Naive B cell (primary cell): ENCODE measurements around the gene NRXN2. TPM values are rescaled to one million over a fixed set of nuclear protein-coding genes. Genes with fewer than 3 reads are reported as not detected.

ENCODE experiments used
- ATAC-seq, 2 donors: fragments of 150-1000 bp; cut with Tn5 transposase; 2 replicates each; pipeline ENCODE4 v1.10.0; 2021; ENCODE audit warnings: low read depth in 2 of 2, mild to moderate bottlenecking in 2 of 2, moderate library complexity in 2 of 2
- DNase-seq: peaks from one replicate; pipeline ENCODE4 v3.0.0; 2022
- H3K27ac Mint-ChIP-seq, 6 donors: one replicate each; pipeline ENCODE4 v1.8.0; 2020 to 2022; ENCODE audit warnings: mild to moderate bottlenecking in 6 of 6, mixed read lengths in 6 of 6, moderate library complexity in 5 of 6, inconsistent platforms in 2 of 6
- H3K27me3 Mint-ChIP-seq, 3 donors: one replicate each; pipeline ENCODE4 v1.8.0; 2021 to 2022; ENCODE audit warnings: mixed read lengths in 3 of 3, mild to moderate bottlenecking in 1 of 3
- H3K36me3 Mint-ChIP-seq, 2 donors: one replicate each; pipeline ENCODE4 v1.8.0; 2020 to 2022; ENCODE audit warnings: mixed read lengths in 2 of 2, inconsistent platforms in 1 of 2, mild to moderate bottlenecking in 1 of 2
- H3K4me1 Mint-ChIP-seq, 3 donors: one replicate each; pipeline ENCODE4 v1.8.0; 2020 to 2022; ENCODE audit warnings: mixed read lengths in 3 of 3, inconsistent platforms in 1 of 3, mild to moderate bottlenecking in 1 of 3, moderate library complexity in 1 of 3
- H3K4me3 Mint-ChIP-seq, 8 donors: one replicate each; pipeline ENCODE4 v1.8.0; 2020 to 2022; ENCODE audit warnings: mild to moderate bottlenecking in 8 of 8, mixed read lengths in 8 of 8, moderate library complexity in 8 of 8, inconsistent platforms in 2 of 8
- H3K9me3 Mint-ChIP-seq, 7 donors: one replicate each; pipeline ENCODE4 v1.8.0; 2020 to 2022; ENCODE audit warnings: mixed read lengths in 7 of 7, mild to moderate bottlenecking in 5 of 7, inconsistent platforms in 2 of 7, moderate library complexity in 1 of 7
- polyA plus RNA-seq, 6 donors: library from polyadenylated mRNA; unstranded; fragments of 300-500 nt; fragmentation: Illumina TruSeq; gene quantifications; one replicate each; pipeline ENCODE4 v1.2.3, GENCODE V29; 2021; ENCODE audit warnings: low read depth in 6 of 6

The NRXN2 gene
- polyA plus RNA-seq, 6 donors from 2014 or later: not detected

GRCh38 chr11:64620381-64620971, 102.5 kb downstream of the NRXN2 start:
- Mint-ChIP-seq H3K27ac (no peak overlapping the region), H3K27me3 (no peaks in the 10 kb centered on the region), H3K4me1 (peaks cover 15 to 29% (median 17%) of the 10 kb centered on the region in 3 donors), H3K4me3 (no peak overlapping the region), H3K9me3 (peaks cover 0 to 1% (median 0%) of the 10 kb centered on the region in 7 donors), H3K36me3 (no peaks in the 10 kb centered on the region)
- ATAC-seq (no peak), DNase-seq (no peak)

DNA sequence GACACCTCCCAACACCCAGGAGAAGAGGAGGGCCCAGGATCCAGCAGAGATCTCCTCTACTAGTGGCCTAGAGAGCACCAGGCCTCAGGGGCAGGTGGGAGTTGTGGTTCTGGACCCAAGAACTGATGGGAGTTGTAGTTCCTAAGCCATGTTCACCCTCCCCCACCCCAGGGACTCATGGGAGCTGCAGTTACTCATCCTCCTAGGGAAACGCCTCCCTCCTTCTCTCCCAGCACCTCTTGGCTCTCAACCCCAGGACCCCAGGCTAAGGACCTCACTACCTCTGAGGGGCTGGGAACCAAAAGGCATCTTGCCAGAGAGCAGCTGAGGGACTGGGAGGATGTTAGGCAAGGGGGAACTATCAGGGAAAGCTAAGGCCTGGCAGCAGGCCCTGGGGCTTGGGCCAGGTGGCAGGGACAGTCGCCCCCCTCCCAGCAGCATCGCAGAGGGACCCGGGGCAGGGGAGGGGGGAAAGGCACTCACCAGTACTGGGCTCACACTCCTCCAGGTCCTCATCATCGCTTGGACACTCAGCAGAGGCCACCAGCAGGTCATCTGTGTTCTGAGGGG, 103.1 kb downstream of the NRXN2 start:
- H3K4me1 Mint-ChIP-seq: peaks cover 9 to 26% (median 11%) of the 10 kb centered on the region in 3 donors

DNA sequence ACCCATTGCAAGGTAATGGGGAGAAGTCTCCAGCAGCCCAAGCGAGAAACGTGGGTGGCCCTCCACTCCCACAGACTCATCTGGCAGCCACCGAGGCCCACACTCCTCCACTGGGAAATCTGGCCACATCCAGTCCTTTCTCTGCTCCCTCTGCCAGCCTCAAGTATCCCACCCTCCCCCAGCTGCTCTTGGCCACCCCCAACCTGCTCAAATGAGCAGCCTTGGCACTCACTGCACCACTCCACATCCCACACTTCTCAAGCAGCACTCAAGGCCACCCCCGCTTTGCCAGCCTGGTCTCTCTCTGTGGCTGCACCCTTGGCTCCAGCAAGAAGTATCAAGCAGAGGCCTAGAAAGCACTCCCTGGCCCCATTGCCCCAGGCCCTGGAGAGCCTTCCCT, 103.8 kb downstream of the NRXN2 start:
- Mint-ChIP-seq H3K27ac (peak overlapping the region in 3 of 6 donors; percentile 56 to 76 (median 61)), H3K4me1 (peaks cover 2 to 23% (median 7%) of the 10 kb centered on the region in 3 donors), H3K36me3 (no peaks in the 10 kb centered on the region), H3K4me3 (no peak overlapping the region), H3K27me3 (no peaks in the 10 kb centered on the region), H3K9me3 (peaks cover 0 to 1% (median 0%) of the 10 kb centered on the region in 7 donors)
- DNase-seq (no peak), ATAC-seq (no peak)

More for the DNA sequence above, 103.1 kb downstream of the NRXN2 start:
- peaks cover 0 to 1% (median 0%) of the 10 kb centered on the region in 7 donors for H3K9me3 Mint-ChIP-seq
- H3K27ac Mint-ChIP-seq: peak overlapping the region in 2 of 6 donors; percentile 61 to 76
- no peaks in the 10 kb centered on the region for H3K27me3 Mint-ChIP-seq
- H3K36me3 Mint-ChIP-seq: no peaks in the 10 kb centered on the region
- H3K4me3 Mint-ChIP-seq: no peak overlapping the region
- ATAC-seq (no peak), DNase-seq (no peak)

GRCh38 chr11:64616817-64617216, 106.2 kb downstream of the NRXN2 start:
- peaks cover 0 to 1% (median 0%) of the 10 kb centered on the region in 7 donors for H3K9me3 Mint-ChIP-seq
- H3K27ac Mint-ChIP-seq: no peak overlapping the region
- no peak for DNase-seq
- ATAC-seq: no peak
- no peaks in the 10 kb centered on the region for H3K36me3 Mint-ChIP-seq
- no peak overlapping the region for H3K4me3 Mint-ChIP-seq
- peaks cover 5 to 9% (median 7%) of the 10 kb centered on the region in 3 donors for H3K4me1 Mint-ChIP-seq
- no peaks in the 10 kb centered on the region for H3K27me3 Mint-ChIP-seq

DNA sequence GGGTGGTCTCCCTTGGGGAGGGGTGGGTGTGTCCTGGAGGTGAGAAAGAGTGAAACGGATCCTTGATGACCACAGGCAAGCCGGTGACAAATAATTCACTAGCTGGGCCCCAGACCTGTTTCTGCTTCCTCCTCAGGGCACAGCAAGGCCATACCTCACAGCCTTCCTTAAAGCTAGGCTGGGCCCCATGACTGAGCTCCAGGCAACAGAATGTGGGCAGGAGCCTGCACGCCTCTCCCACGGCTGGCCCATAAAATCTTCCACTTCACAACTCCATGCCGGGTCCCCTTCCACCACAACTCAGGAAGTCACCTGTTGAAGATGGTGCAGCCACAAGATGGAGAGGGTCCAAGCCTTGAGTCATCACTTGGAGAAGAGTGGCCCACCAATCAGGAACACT, 108.1 kb downstream of the NRXN2 start:
- no peak overlapping the region for H3K4me3 Mint-ChIP-seq
- H3K4me1 Mint-ChIP-seq: peaks cover 3 to 5% (median 4%) of the 10 kb centered on the region in 3 donors
- no peaks in the 10 kb centered on the region for H3K36me3 Mint-ChIP-seq
- ATAC-seq: no peak
- H3K9me3 Mint-ChIP-seq: peaks cover 0 to 1% (median 0%) of the 10 kb centered on the region in 7 donors
- no peaks in the 10 kb centered on the region for H3K27me3 Mint-ChIP-seq
- no peak overlapping the region for H3K27ac Mint-ChIP-seq
- DNase-seq: no peak

DNA sequence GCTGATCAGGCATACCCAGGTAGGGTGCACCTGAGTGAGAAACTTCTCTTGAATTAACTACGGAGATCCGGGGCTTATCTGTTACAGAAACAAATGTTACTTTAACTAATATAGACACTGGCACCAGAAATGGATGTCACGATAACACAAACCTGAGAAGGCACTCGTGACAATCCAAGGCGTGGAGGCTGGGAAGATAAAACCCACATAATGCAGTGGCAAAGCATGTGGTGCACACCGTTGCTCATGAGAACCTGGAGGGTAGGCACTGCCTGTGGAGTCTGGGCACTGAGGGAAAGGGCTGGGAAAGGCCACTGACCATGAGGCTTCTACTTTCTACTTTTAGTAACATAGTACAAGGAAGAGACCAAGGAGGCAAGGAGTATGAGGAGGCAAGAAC, 109.3 kb downstream of the NRXN2 start:
- Mint-ChIP-seq H3K36me3 (no peaks in the 10 kb centered on the region), H3K9me3 (peaks cover 0 to 1% (median 0%) of the 10 kb centered on the region in 7 donors), H3K27ac (no peak overlapping the region), H3K27me3 (no peaks in the 10 kb centered on the region), H3K4me3 (no peak overlapping the region), H3K4me1 (peaks cover 3 to 11% (median 4%) of the 10 kb centered on the region in 3 donors)
- ATAC-seq (no peak), DNase-seq (no peak)

DNA sequence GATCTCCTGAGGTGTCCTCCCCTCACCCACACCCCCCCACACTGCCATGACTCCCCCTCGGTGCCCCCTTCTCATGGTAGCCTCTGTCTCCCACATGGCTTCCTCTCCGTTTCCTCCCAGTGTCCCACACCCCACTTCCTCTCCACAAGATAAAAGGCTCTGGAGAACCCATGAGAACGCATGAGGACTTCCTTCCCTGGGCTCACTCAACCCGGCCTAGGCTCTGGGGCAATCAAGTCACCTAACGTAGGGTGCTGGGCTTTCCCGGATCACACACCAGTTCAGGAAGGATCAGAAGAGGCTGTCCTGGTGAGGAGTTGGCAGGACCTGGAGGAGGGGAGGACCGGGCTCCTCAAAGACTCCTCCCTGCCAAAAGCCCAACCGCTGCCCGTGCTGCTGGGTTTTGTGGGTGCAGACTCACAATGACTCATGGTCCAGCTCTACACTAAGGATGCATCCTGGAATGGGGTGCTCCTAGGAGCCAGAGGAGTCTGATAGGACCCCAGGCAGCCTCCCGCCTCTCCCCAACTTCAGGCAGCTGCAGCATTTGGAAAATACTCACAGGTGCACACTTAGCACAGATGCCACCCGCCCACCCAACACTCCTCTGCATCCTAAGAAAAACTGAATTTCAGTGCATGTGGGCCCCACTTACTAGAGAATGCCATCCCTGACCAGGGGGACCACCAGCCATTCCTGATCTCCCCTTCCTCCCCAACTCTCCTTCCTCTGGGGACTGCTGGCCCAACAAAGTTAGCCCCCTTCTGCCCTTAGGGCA, 110.9 kb downstream of the NRXN2 start:
- ATAC-seq (no peak), DNase-seq (no peak)
- Mint-ChIP-seq H3K4me3 (peak overlapping the region in 1 of 8 donors; percentile 40), H3K36me3 (no peaks in the 10 kb centered on the region), H3K9me3 (peaks cover 0 to 1% (median 0%) of the 10 kb centered on the region in 7 donors), H3K4me1 (peaks cover 3 to 13% (median 12%) of the 10 kb centered on the region in 3 donors), H3K27ac (peak overlapping the region in 1 of 6 donors; percentile 74), H3K27me3 (peaks cover 0 to 3% (median 0%) of the 10 kb centered on the region in 3 donors)

- H3K36me3 Mint-ChIP-seq: no peaks in the 10 kb centered on the region
- no peak for DNase-seq
- no peak overlapping the region for H3K4me3 Mint-ChIP-seq
- no peaks in the 10 kb centered on the region for H3K9me3 Mint-ChIP-seq
- peaks cover 0 to 8% (median 0%) of the 10 kb centered on the region in 3 donors for H3K27me3 Mint-ChIP-seq
- H3K4me1 Mint-ChIP-seq: peaks cover 3 to 17% (median 13%) of the 10 kb centered on the region in 3 donors
- ATAC-seq: no peak
- H3K27ac Mint-ChIP-seq: no peak overlapping the region
Measured at GRCh38 chr11:64611176-64611575, 111.8 kb downstream of the NRXN2 start.

DNA sequence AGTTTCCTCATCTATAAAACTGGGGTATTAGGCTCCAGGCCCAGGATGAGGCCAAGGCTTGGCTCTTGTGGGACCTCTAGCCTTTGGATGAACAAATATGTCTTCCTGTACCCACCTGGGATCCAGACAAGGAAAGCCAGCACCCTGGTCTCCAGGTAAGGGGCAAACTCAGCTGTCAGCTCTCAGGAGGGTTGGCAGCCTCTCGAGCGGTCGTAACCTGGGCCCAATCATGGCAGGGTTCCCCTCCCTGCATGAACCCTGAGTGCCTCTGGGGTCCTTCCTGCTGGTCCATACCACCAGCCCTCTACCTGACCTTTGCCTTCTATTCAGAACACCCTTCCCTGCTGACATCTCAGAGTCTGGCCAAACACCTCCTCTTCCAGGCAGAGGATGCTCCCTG, 112.4 kb downstream of the NRXN2 start:
- H3K27ac Mint-ChIP-seq: no peak overlapping the region
- DNase-seq: no peak
- ATAC-seq: no peak
- peaks cover 0 to 13% (median 0%) of the 10 kb centered on the region in 3 donors for H3K27me3 Mint-ChIP-seq
- peaks cover 3 to 17% (median 13%) of the 10 kb centered on the region in 3 donors for H3K4me1 Mint-ChIP-seq
- no peaks in the 10 kb centered on the region for H3K9me3 Mint-ChIP-seq
- no peaks in the 10 kb centered on the region for H3K36me3 Mint-ChIP-seq
- H3K4me3 Mint-ChIP-seq: no peak overlapping the region

- ATAC-seq: no peak
- no peak overlapping the region for H3K4me3 Mint-ChIP-seq
- no peaks in the 10 kb centered on the region for H3K36me3 Mint-ChIP-seq
- DNase-seq: no peak
- peaks cover 0 to 16% (median 0%) of the 10 kb centered on the region in 3 donors for H3K27me3 Mint-ChIP-seq
- H3K27ac Mint-ChIP-seq: peak overlapping the region in 1 of 6 donors; percentile 44
- peaks cover 3 to 17% (median 13%) of the 10 kb centered on the region in 3 donors for H3K4me1 Mint-ChIP-seq
- no peaks in the 10 kb centered on the region for H3K9me3 Mint-ChIP-seq
Measured at GRCh38 chr11:64609436-64610047, 113.5 kb downstream of the NRXN2 start.

DNA sequence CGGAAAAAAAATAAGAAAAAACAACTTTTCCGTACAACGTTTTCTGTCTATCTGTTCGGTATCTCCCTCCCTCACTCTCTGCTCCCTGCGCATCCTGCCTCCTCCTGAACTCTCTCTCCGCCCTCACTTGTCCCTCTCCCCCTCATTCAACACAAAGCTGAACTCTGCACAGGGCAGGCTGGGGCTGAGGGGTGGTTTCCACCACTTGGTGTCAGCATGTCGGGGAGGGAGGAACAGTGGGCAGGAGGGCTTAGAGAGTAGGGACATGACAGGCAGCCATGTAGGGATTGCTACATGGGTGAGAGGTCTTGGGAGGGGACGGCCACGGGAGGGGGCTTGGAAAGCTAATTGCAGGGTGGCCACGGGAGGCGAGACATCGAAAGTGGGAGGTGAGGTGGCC, 114.4 kb downstream of the NRXN2 start:
- Mint-ChIP-seq H3K9me3 (no peaks in the 10 kb centered on the region), H3K4me1 (peaks cover 3 to 17% (median 13%) of the 10 kb centered on the region in 3 donors), H3K4me3 (no peak overlapping the region), H3K27me3 (peaks cover 0 to 16% (median 0%) of the 10 kb centered on the region in 3 donors), H3K36me3 (no peaks in the 10 kb centered on the region), H3K27ac (peak overlapping the region in 2 of 6 donors; percentile 73 to 74)
- DNase-seq (no peak), ATAC-seq (no peak)

DNA sequence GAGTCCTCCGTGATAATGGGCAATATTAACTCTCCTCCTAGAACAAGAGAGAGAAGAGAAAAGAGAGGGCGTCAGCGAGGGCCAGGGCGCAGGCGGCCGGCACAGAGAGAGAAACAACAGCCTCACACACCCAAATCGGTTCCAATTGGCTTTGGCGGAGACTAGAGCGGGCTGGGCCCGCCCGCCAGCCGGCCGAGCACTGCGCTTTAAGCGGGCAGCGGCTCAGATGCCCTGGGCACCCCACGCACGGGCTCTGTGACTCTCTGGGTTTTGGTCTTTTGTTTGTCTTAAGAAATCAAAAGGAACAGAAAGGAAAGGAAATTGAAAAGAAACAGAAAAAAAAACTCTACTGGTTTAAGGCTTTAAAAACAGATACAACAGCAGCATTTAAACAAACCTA, 115.0 kb downstream of the NRXN2 start:
- Mint-ChIP-seq H3K27ac (no peak overlapping the region), H3K36me3 (no peaks in the 10 kb centered on the region), H3K9me3 (no peaks in the 10 kb centered on the region), H3K4me1 (peaks cover 3 to 17% (median 13%) of the 10 kb centered on the region in 3 donors), H3K4me3 (peak overlapping the region in 1 of 8 donors; percentile 64), H3K27me3 (peaks cover 0 to 16% (median 0%) of the 10 kb centered on the region in 3 donors)
- DNase-seq: no peak
- ATAC-seq: peak in 1 of 2 donors; percentile 9

- H3K4me3 Mint-ChIP-seq: peak overlapping the region in 1 of 8 donors; percentile 80
- no peak overlapping the region for H3K27ac Mint-ChIP-seq
- no peak for DNase-seq
- no peaks in the 10 kb centered on the region for H3K9me3 Mint-ChIP-seq
- H3K4me1 Mint-ChIP-seq: peaks cover 2 to 17% (median 13%) of the 10 kb centered on the region in 3 donors
- peaks cover 0 to 16% (median 0%) of the 10 kb centered on the region in 3 donors for H3K27me3 Mint-ChIP-seq
- H3K36me3 Mint-ChIP-seq: no peaks in the 10 kb centered on the region
- peak in 1 of 2 donors; percentile 20 for ATAC-seq
Measured at GRCh38 chr11:64607381-64607985, 115.5 kb downstream of the NRXN2 start.
